Keratinocyte (primary cell): ENCODE results near the gene MAN1C1. TPM values are rescaled to one million over a fixed set of nuclear protein-coding genes. Genes with fewer than 3 reads are reported as not detected.
A peak's percentile ranks its signal among the peaks of the same experiment; 100 is the strongest.

Source experiments
- DNase-seq: peaks from one replicate; pipeline ENCODE4 v3.0.0-alpha.2; 2011; ENCODE audit warnings: low read depth, missing footprints, low spot score
- FAIRE-seq: peaks from 2 replicates; lab custom pipeline; 2011; peaks lifted over from hg19 to GRCh38; lab: Jason Lieb, UNC
- H2AFZ ChIP-seq: 2 replicates; pipeline ENCODE4 v1.6.0; 2012; ENCODE audit warnings: low read length, control low read depth, inconsistent platforms; ENCODE audit not compliant: control insufficient read depth
- H3K27ac ChIP-seq: 2 replicates; pipeline ENCODE4 v1.5.1; 2011; ENCODE audit warnings: low read length; ENCODE audit not compliant: control insufficient read depth, insufficient read depth
- H3K27me3 ChIP-seq: 3 replicates; pipeline ENCODE4 v1.6.0; 2011; ENCODE audit warnings: low read length; ENCODE audit not compliant: control insufficient read depth, insufficient read depth; ENCODE audit errors: extremely low read depth
- H3K36me3 ChIP-seq, 2 experiments: 2 replicates in 1 of 2; 3 replicates in 1 of 2; pipeline ENCODE4 v1.5.1; 2011; ENCODE audit warnings: low read length in 2 of 2, mild to moderate bottlenecking in 1 of 2; ENCODE audit not compliant: control insufficient read depth in 2 of 2, insufficient read depth in 2 of 2; ENCODE audit errors: extremely low read depth in 1 of 2
- H3K4me1 ChIP-seq: 3 replicates; pipeline ENCODE4 v1.5.1; 2011; ENCODE audit warnings: low read length; ENCODE audit not compliant: control insufficient read depth, insufficient read depth; ENCODE audit errors: extremely low read depth
- H3K4me2 ChIP-seq: 3 replicates; pipeline ENCODE4 v1.6.0; 2011; ENCODE audit warnings: low read depth, low read length; ENCODE audit not compliant: control insufficient read depth, insufficient read depth; ENCODE audit errors: extremely low read depth
- H3K4me3 ChIP-seq, 3 experiments: fragments of 200-600 bp in 1 of 3; sonication (generic) in 1 of 3; 2 replicates in 2 of 3; 3 replicates in 1 of 3; pipeline ENCODE4 v1.5.1; 2011 to 2016; ENCODE audit warnings: low read length in 3 of 3, mild to moderate bottlenecking in 3 of 3, control low read depth in 2 of 3, inconsistent platforms in 1 of 3, low read depth in 1 of 3, mixed read lengths in 1 of 3, mixed run types in 1 of 3, moderate library complexity in 1 of 3; ENCODE audit not compliant: control insufficient read depth in 2 of 3, insufficient read depth in 2 of 3; ENCODE audit errors: extremely low read depth in 1 of 3
- H3K79me2 ChIP-seq: 2 replicates; pipeline ENCODE4 v1.6.0; 2012; ENCODE audit warnings: low read length; ENCODE audit not compliant: control insufficient read depth, insufficient read depth
- H3K9ac ChIP-seq: 3 replicates; pipeline ENCODE4 v1.6.0; 2011; ENCODE audit warnings: low read length; ENCODE audit not compliant: control insufficient read depth, insufficient read depth; ENCODE audit errors: extremely low read depth
- H3K9me1 ChIP-seq: 3 replicates; pipeline ENCODE4 v1.6.0; 2011; ENCODE audit warnings: low read length; ENCODE audit not compliant: control insufficient read depth, insufficient read depth; ENCODE audit errors: extremely low read depth
- H3K9me3 ChIP-seq: 2 replicates; pipeline ENCODE4 v1.5.1; 2012; ENCODE audit warnings: low read depth, low read length; ENCODE audit not compliant: control insufficient read depth
- H4K20me1 ChIP-seq: 3 replicates; pipeline ENCODE4 v1.6.0; 2011; ENCODE audit warnings: low read length; ENCODE audit not compliant: control insufficient read depth, insufficient read depth; ENCODE audit errors: extremely low read depth
- EZH2 ChIP-seq: IDR thresholded peaks from one replicate; pipeline ENCODE4 v1.6.1; 2012; ENCODE audit warnings: inconsistent platforms, mild to moderate bottlenecking, low read length, moderate library complexity
- dilution Hi-C: fragments of 300-500 bp; cut with MboI; formaldehyde crosslinking; loops from one replicate; pipeline ENCODE4 v1.7.0; 2020; ENCODE audit warnings: low sequenced_read_pairs; ENCODE audit not compliant: extremely low pct_ligation_motif_present
- polyA plus RNA-seq, 5 experiments: library from polyadenylated mRNA; depleted of rRNA in 3 of 5; stranded (reverse) in 3 of 5; stranded (forward) in 1 of 5; unstranded in 1 of 5; fragments of >200 nt; gene quantifications; 1 replicate in 1 of 5; 2 replicates in 3 of 5; 3 replicates in 1 of 5; pipeline versions ENCODE4 v1.2.1 to v1.2.3, GENCODE V29; 2011 to 2012; ENCODE audit warnings: missing spikeins in 2 of 5, low read depth in 1 of 5, low replicate concordance in 1 of 5
- TF ChIP-seq, protein P1 (sequence below), 3 experiments: IDR thresholded peaks in 1 of 3; conservative IDR thresholded peaks in 1 of 3; optimal IDR thresholded peaks in 1 of 3; 2 replicates in 2 of 3; 3 replicates in 1 of 3; pipeline versions ENCODE3 to v1.5.1; 2011; ENCODE audit warnings: low read length in 3 of 3, mild to moderate bottlenecking in 3 of 3, moderate library complexity in 2 of 3, control low read depth in 1 of 3, inconsistent platforms in 1 of 3; ENCODE audit not compliant: insufficient read depth in 2 of 3; ENCODE audit errors: extremely low read depth in 1 of 3

MAN1C1 gene
- polyA plus RNA-seq, 1 donor (not counting 4 experiments of a cell fraction or from before 2014, with no cell fraction given) = 0.07 TPM

DNA sequence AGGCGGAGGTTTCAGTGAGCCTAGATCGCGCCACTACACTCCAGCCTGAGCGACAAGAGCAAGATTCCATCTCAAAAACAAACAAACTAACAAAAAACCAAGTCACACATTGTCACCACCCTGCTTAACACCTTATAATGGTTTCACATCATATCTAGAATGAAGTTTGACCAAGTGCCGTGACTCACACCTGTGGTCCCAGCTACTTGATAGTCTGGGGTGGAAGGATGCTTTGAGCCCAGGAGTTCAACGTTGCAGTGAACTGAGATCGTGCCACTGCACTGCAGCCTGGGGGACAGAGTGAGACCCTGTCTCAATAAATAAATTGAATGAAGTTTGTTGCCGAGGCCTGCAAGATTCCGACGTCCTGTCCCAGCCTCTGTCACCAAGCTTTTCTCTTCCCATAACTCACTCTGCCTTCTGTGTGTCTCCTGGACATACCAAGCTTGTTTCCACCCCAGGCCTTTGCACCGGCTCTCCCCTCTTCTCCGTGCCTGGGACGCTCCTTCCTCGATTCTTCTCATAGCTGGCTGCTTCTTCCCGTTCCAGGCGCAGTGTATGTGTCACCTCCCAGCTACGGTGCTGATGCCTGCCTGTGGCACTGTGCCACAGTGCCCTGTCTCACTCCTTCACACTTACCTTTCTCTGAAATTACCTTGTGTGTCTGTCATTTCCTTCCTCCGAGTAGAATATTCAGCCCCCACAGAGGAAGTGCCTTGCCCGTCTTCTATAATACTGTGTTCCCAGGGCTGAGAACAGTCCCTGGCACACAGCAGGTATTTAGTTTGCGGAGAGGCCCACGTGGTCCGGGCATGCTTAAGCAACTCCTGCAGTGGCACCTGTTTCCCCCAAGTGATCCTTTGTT lies 179.6 kb downstream of the MAN1C1 start:
- dilution Hi-C loops = no loop called here
- no peak overlapping the region for H3K27ac ChIP-seq
- H3K27me3 ChIP-seq = no peaks in the 10 kb centered on the region
- H3K9ac ChIP-seq = no peak overlapping the region
- no peaks in the 10 kb centered on the region for H4K20me1 ChIP-seq
- no peak overlapping the region for H3K4me3 ChIP-seq
- no peaks in the 10 kb centered on the region for H3K9me1 ChIP-seq
- no peak overlapping the region for H2AFZ ChIP-seq
- H3K36me3 ChIP-seq = no peaks in the 10 kb centered on the region
- peak overlapping the region; percentile 44 for H3K4me2 ChIP-seq
- DNase-seq = no peak
- peaks cover 13% of the 10 kb centered on the region for H3K4me1 ChIP-seq
- peak; percentile 39 for FAIRE-seq
- TF ChIP-seq, protein P1, sequence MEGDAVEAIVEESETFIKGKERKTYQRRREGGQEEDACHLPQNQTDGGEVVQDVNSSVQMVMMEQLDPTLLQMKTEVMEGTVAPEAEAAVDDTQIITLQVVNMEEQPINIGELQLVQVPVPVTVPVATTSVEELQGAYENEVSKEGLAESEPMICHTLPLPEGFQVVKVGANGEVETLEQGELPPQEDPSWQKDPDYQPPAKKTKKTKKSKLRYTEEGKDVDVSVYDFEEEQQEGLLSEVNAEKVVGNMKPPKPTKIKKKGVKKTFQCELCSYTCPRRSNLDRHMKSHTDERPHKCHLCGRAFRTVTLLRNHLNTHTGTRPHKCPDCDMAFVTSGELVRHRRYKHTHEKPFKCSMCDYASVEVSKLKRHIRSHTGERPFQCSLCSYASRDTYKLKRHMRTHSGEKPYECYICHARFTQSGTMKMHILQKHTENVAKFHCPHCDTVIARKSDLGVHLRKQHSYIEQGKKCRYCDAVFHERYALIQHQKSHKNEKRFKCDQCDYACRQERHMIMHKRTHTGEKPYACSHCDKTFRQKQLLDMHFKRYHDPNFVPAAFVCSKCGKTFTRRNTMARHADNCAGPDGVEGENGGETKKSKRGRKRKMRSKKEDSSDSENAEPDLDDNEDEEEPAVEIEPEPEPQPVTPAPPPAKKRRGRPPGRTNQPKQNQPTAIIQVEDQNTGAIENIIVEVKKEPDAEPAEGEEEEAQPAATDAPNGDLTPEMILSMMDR (optimal IDR thresholded peaks at IDR 0.05 in 1 of 3, IDR thresholded peaks at IDR 0.05 in 1 of 3, conservative IDR thresholded peaks at IDR 0.05 in 1 of 3; ENCODE audit: extremely low read depth in 1 of 3, insufficient read depth in 2 of 3, low read length in 3 of 3) = no peak
- TF ChIP-seq EZH2 = no peak
- no peaks in the 10 kb centered on the region for H3K9me3 ChIP-seq
- H3K79me2 ChIP-seq = peaks cover 3% of the 10 kb centered on the region

DNA sequence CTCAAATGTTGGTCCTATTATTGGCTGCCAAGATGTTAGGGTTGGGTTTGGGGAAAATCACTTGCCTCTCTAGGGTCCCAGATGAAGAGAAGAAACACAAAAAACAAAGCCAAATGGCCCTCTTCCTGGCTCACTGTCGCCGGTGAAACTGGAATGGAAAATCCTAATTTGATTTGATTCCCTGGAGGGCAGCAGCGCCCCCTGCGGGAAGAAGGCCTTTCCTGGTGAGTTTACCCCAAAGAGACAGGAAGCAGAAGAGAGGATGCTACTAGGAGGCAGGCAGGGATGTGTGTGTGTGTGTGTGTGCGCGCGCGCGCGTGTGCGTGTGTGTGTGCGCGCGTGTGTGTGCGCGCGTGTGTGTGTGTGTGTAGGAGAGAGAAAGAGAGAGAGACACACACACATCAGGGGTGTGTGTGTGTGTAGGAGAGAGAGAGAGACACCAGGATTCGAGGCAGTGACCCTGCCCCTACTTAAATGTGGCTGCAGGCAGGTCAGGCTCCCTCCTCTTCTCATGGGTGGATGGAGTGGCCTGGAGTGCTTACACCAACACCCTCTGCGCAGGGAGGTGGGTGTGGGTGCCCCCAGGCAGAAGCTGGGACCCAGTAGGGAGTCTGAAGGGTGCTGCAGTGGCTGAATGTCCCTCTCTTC lies 180.3 kb downstream of the MAN1C1 start:
- no peaks in the 10 kb centered on the region for H3K27me3 ChIP-seq
- H3K79me2 ChIP-seq = peaks cover 3% of the 10 kb centered on the region
- no peak overlapping the region for H3K27ac ChIP-seq
- no peak overlapping the region for H2AFZ ChIP-seq
- no peaks in the 10 kb centered on the region for H3K9me1 ChIP-seq
- no peak overlapping the region for H3K9ac ChIP-seq
- peaks cover 14% of the 10 kb centered on the region for H3K4me1 ChIP-seq
- H3K4me2 ChIP-seq = peak overlapping the region; percentile 44
- DNase-seq (no peak), FAIRE-seq (no peak)
- TF ChIP-seq, protein P1 (optimal IDR thresholded peaks at IDR 0.05 in 1 of 3, IDR thresholded peaks at IDR 0.05 in 1 of 3, conservative IDR thresholded peaks at IDR 0.05 in 1 of 3; ENCODE audit: extremely low read depth in 1 of 3, insufficient read depth in 2 of 3, low read length in 3 of 3) = peak; percentile 76 to 89 (median 84)
- no peak for TF ChIP-seq EZH2
- no peaks in the 10 kb centered on the region for H3K36me3 ChIP-seq
- dilution Hi-C loops = no loop called here
- H4K20me1 ChIP-seq = no peaks in the 10 kb centered on the region
- no peaks in the 10 kb centered on the region for H3K9me3 ChIP-seq
- H3K4me3 ChIP-seq = no peak overlapping the region
